Activated CD4-positive, alpha-beta T cell treated with anti-CD3 and anti-CD28 coated beads for 48 hours (primary cell): ENCODE data around the gene EFNB1.
"Not testable (repeated sequence)": the region's sequence is repeated elsewhere in the genome, so short reads cannot be mapped to it uniquely, and the experiment has no call there.

Experiments used
- DNase-seq: peaks from one replicate; pipeline ENCODE4 v3.0.0-alpha.2; 2020

Gene EFNB1

DNA sequence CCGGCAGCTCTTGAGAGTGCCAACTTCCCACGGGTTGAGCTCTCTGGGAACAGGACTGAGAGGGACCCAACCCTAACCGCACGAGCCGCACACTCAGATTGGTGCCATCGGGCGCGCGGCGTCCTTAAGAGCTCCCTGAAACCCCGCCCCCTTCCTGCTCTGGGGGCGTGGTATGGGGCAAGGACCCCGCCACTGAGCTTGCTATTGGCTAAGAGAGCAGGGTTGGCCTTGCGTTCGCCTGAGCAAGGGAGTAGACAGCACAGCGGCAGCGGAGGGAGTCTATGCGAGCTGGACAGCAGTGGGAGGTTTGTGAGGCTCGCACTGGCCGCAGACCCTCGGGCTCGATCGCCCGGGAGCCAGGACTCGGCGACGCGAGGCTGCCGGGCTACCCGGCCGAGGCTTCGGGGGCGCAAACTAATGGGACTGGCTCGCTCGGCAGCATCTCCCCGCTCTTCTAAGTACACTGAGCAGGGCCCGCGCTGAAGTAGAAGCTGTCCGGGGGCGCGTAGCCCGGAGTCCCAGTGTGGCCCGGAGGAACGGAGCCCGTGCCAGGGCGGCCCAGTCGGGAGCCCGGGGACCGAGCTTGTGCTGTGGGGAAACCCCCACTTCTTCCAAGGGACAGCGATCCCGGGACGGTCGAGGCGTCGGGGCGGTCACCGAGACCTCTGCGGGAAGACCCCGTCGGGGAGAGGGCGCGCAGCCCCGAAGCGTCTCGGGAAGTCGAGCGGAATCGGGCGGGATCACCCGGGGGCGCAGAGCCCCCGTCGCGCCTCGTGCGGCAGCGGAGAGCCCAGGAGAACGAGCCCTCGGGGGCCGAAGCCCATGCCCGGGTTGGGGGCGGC, at the start of gene EFNB1:
EFNB1 (plus strand) TSS at position 282 of the 842 bp plus-strand sequence. CDS start 756 bp downstream, outside the sequence.
- DNase-seq, result peak; percentile 87

DNA sequence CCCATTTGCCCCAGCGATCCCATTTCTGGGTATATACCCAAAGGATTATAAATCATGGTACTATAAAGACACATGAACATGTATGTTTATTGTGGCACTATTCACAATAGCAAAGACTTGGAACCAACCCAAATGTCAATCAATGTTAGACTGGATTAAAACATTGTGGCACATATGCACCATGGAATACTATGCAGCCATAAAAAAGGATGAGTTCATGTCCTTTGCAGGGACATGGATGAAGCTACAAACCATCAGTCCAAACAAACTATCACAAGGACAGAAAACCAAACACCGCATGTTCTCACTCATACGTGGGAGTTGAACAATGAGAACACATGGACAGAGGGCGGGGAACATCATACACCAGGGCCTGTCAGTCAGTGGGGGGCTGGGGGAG, 47.5 kb upstream of the EFNB1 start:
- not testable (repeated sequence) for DNase-seq

DNA sequence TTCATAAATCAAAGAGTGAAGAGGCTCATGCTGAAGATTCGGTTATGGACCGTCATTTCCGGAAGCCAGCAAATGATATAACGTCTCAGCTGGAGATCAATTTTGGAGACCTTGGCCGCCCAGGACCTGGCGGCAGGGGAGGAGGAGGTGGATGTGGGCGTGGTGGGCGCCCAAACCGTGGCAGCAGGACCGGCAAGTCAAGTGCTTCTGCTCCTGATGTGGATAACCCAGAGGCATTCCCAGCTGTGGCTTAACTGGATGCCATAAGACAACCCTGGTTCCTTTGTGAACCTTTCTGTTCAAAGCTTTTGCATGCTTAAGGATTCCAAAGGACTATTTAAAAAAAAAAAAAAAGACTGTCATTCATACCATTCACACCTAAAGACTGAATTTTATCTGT, 44.0 kb upstream of the EFNB1 start:
- DNase-seq, result no peak

DNA sequence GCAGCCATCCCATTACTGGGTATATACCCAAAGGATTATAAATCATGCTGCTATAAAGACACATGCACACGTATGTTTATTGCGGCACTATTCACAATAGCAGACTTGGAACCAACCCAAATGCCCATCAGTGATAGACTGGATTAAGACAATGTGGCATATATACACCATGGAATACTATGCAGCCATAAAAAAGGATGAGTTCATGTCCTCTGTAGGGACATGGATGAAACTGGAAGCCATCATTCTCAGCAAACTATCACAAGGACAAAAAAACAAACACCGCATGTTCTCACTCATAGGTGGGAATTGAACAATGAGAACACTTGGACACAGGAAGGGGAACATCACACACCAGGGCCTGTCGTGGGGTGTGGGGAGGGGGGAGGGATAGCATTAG, 42.2 kb upstream of the EFNB1 start:
- not testable (repeated sequence) for DNase-seq

DNA sequence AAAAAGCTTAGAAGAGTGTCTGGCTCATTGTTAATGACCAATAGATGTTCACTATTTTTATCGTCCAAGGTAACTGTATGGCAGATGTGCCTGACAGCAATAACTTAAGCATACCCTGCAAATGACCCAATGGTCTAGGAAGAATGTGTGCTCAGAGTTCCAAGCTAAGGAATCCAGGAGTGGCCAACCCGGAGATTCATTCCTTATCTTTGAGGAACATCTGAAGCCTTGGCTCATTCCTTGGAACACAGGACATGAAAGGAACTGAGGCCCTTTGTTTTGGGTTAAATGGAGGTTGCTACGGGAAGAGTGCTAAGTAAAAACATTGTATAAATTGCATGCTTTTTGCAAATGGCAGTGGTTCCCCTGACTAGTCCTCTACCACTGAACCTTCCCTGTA, 38.9 kb upstream of the EFNB1 start:
- DNase-seq, result no peak

DNA sequence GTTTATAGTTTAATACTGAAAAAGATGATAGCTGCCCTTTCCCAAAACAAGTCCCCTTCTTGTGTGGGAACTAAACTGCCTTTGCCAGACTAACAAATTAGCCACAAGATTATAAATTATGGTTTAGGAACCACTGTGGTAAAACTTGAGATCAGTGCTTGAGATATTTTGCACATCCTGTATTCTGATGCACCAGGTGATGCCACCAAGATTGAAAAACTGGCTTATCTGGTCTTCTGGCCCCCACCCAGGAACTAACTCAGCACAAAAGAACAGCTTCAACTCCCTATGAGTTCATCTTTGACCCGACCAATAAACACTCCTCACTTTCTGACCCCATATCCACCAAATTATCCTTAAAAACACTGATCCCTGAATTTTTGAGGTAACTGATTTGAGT, 36.7 kb upstream of the EFNB1 start:
- no peak for DNase-seq

DNA sequence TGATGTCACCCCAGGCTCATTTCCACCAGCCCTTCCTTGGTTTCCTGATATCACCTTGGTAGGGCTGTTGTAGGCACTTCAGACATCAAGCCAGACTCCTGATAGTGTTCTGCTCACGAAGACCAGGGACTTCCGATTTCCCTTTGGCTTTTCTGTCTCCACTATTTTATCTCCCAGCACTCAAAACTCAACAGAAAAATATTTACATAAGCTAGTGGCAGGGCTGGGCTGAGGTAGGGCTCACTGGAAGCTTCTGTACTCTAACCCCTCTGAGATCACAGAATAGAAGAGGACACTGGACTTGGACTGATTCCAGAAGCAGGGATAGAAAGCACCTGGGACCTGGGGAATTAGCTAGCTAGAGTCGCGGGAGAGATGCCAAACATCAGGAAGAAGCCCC, 34.4 kb upstream of the EFNB1 start:
- no peak for DNase-seq

DNA sequence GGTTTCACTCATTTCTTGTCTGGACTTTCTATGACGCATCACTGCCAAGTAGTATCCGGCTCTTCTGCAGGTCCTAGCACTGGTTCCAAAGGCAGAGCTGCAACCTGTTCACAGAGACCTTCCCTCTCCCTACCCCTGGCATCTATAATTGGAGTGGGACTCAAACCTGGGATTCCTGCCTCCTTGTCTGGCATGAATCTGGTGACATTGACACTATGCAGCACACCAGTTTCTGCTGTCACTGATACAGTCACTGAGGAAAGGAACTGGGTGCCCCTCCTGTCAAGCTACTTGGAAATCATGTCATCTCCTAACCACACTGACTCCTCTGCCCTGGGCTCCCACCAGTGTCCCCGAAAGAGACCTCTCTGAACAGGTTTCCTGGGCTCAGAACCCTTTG, 33.1 kb upstream of the EFNB1 start:
- no peak for DNase-seq

DNA sequence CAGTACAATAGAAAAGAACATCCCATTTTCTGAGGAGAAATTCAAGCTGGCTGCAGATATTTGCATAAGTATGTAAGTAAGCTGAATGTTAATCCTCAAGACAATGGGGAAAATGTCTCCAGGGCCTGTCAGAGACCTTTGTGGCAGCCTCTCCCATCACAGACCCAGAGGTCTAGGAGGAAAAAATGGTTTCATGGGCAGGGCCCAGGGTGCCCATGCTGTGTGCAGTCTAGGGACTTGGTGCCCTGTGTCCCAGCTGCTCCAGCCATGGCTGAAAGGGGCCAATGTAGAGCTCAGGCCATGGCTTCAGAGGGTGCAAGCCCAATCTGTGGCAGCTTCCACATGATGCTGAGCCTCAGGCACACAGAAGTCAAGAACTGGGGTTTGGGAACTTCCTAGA, 30.4 kb upstream of the EFNB1 start:
- not testable (repeated sequence) for DNase-seq

DNA sequence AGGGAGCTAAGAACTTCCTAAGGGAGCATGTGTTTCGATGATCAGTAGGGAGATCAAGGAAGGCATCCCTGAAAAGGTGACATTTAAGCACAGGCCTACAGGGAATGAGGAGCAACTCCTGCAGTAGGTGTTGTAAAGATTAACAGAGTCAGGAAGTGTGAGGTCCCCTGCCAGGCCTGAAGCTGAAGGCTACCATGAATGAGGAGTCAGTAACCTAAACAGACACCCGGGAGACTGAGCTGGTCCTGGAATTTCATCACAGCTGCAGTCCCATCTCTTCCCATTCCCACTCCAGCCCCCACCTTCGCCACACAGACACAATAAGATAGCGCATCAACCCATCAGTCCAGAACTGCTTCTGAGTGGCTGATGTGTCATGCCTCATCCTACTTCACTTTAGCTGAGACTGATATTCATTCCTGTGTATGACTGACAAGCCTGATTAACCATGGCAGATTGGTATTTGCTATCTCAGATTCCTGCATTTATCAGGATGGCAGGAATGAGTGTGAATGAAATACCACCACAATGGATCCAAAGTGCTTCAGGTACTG, 27.0 kb upstream of the EFNB1 start:
- DNase-seq, result no peak

DNA sequence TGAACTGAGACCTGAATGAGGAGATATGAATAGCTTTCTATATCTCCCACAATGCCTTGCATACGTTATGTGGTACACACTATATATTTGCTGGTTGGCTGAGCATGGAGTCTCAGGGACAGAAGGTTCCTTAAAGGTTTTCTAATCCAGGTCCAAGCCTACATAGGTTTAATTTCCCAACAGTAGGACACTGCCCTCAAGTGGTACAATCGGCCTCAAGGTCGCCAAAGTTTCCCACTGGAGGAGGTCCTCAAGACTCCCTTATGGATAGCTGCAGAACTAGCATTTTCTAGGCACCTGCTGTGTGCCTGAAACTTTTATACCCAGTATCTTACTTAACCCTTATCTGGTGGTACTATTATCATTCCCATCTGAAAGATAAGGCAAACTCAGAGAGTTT, 21.0 kb upstream of the EFNB1 start:
- DNase-seq, result no peak

DNA sequence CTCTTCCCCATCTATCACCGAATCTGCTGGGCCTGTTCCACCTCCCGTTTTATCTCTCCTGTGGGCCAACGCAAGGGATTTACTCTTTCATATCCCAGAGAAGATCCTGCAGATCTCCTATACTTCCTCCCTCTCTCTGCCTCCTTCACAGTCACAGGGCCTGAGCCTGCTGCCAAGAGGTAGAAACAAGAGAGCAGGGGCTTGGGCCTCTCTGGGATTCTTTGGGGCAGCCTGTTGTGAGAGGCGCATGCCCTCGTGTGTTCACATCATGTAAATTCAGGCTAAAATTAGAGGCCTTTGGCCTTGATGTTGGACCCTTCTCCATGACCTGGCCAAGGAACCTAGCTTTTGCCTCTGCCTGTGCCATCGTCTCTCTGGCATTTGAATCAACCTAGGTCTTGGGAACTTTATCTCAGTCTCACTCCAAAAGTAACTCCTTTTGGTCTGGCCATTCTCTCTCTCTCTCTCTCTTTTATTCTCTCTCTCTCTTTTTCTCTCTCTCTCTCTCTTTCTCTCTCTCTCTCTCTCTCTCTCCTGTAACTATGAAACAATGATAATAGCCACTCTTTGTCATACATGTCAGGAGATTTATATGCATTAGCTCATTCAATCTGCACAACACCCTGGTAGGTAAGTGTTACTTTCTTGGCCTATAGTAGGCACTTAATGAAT, 20.0 kb upstream of the EFNB1 start:
- no peak for DNase-seq

DNA sequence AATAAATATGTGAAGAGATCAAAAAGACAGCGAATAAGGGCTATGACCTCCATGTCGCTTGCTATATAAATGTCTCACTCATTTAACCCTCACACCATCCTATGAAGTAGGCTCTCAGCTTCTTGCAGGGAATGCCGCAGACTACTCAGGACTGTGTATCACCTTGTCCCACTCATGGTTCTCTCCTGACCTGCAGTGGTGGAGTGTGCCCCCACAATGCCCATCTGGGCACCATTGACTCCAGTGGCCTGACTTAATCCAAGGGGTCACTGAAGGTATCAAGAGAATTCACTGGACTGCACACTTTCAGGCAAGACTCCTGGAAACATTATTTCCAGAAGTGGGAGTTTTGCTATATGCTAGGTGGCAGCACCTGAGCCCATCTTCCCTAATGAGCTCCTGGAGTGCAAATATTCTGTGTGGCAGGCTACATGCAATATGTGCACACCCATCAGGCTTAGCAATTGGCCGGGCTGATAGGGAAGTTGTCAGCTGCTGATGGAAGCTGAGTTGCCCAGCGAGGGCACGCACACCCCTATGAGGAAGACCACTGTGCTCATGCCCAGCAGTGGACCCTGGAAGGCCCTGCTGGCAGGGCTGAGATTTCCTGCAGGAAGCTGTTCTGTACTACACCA, 8.2 kb upstream of the EFNB1 start:
- no peak for DNase-seq

DNA sequence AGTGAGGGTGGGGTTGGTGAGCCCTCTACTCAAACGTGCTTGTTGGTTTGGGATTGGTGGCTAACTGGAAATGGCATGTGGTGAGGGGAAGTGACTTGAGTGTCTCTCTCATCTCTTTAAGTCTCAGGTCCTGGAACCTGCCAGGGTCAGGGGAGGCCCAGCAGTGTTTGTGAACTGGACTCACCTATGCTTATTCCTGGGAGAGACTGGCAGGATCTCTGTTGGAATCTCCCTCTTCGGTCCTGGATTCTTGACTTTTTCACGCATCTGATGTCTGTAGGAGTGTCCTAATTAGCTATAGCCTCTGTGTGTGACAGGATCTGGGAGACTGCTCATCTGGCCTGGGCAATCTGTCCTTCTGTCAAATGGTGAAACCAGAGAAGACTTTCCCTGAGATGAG, 7.2 kb upstream of the EFNB1 start:
- DNase-seq, result no peak

DNA sequence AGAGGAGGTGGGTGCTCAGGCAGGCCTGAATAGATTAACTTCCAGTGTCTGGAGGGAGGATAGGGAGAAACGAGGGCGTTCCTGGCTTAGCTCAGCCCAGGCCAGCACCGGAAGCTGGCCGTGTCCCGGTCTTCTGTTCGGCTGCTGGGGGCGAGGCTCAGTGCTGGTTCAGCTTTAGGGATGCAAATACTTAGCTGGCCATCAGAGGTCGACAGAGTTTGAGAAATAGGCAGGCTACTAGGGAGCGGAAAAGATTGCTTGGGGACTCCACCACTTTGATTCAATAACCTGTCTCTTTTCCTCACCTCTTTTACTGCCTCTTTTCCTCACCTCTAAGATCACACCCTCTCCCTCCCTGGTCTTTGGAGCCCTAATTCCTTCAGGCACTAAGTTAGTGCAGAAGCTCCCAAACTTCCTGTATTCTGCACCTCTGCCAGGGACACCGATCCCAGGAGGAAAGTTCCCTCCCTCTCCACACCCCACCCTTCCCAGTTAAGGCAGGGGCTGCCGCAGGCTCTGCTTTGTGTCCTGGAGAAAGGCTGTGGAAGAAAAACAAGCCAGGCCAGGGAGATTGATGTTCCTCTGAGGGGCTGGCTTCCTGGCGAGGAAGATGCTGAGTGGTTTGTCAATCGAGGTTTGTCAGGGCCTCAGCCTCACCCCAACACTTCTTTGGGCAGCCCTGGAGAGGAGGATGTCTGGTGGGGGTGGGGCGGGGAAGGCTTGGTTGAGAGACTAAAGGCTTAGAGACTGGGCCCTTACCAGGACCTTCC, 6.0 kb upstream of the EFNB1 start:
- DNase-seq, result peak; percentile 12

DNA sequence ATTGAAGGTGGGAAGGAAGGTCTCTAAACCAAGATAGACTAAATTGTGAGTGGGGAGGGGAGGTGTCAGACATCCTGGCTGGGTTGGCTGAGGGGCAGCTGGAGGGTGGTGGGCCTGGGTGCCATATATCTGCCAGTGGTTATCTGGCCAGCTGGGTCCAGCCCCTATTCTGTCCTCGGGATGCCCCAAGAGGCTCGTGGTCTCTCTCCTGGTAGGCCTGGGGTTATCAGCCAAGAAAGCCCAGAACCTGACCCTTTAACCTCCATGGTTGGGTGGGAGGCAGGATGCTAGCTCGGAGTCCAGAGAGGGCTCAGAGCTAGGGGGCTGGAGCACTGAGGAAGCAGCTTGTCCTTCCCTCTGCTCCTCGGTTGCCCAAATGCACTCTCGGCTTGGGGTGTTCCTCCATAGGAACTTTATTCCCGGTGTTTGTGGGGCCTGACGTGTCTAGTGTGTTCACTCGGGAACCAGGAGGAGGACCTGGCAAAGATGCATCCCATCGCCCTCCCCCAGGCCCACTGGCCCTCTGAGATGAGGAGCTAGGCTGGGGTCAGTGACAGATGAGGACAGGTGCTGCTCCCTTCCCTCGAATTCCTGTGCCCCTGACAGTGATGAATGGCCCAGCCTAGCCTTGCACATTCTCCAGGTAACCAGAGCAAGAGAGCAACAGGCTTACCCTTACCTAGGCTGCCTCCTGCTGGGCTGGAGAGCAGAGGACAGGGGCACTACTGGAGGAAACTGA, 5.2 kb upstream of the EFNB1 start:
- no peak for DNase-seq

DNA sequence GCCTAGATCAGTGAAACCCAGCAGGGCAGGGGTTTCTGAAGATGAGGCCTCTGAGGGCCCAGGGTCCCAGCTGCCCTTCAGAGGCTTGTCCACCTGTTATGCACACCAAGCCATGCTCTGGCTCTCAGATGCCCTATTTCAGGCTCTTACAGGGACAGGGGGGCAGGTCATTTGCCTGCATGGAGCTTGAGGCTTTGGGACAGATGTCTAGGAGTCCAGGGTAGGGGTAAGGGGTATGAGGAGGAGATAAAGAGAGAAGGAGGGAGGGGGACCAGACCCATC, 4.7 kb upstream of the EFNB1 start:
- no peak for DNase-seq

DNA sequence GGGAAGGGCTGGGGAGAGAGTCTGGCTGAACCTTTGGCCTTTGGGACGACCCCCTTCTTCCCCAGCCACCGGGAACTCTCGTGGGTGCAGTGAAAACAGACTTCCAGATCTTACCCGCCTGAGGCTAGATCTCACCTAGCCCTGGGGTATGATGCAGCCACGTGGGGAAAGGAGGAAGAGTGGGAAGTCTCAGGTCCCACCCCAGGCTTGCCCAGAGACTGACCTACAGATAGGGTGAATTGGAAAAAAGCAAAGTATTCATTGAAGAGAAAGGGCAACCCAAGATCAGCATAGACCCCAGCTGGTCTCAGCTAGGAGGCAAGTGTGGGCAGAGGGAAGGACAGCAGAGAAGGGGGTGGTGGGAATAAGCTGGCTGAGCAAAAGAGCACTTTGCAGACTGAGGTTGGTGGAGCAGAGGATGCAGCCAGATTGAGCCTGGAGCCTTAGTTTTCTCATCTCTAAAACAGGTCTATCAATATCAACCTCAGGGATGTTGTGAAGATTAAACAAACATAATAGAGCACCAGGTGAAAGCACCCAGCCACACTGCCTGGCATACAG, 4.2 kb upstream of the EFNB1 start:
- DNase-seq, result no peak

DNA sequence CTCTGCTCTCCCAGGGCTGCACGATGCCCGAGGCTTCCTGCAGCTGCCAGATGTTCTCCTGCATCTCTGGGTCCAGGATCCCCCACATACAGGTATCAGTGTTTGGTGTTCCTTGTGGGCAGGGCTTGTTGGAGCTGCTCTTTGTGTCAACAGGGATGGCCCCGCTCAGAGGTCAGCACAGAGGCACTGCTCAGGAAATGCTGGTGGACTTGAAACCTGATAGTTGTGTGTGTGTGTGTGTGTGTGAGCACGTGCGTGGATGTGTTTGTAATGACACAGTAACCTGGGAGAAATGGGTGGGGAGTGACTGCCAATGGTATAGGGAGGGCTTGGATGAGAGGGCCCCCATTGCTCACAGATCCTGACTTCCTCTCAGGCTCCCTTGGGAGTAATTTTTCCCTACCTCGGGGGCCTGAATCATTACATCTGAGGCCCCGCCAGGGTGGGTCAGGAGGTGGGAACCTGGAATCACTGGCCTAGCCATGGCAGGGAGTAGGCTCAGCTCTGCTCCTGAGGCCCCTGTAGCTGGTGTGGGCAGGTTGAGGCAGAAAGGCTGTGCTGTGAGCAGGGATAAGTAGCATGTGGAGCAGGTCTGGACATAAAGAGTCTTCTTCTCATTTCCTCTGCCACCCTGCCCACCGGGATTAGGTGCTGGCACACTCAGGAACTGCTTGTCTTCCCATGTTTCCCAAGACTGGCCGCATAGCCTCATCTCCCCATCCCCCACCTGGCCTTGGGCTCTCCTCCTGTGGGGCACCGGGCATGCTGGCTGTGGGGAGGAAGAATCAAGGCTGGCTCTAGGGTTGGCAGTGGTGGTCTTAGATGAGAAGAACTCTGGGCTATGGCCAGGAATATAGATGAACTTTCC, 2.5 kb upstream of the EFNB1 start:
- no peak for DNase-seq

DNA sequence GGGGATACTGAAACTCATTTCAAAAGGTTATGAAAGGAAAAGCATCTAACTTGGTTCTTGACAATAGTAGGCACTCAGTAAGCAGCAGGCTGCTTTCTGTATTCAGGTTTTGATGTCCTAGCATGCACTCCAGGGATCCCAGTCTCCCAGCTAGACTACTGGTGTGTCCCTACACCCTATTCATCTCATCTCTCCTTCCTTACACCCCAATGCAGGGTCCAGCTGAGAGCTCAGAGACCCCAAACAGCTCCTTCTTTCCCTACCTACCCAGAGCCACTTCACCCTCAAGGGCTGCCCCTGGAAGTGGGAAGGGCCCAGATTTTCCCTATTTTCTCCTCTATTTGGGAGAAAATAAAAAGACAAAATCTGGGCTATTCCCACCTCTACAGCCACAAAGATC, 1.6 kb upstream of the EFNB1 start:
- no peak for DNase-seq
